IMR-90 (cell line): ENCODE measurements around the gene IL3RA.

Source experiments
- POLR2A ChIP-seq: IDR thresholded peaks from 2 replicates; pipeline ENCODE4 v1.6.1; 2012; ENCODE audit warnings: mild to moderate bottlenecking, low read depth, low read length
- RAD21 ChIP-seq: IDR thresholded peaks from 2 replicates; pipeline ENCODE4 v1.6.1; 2012; ENCODE audit warnings: low read length, improper control_type of control experiment
- RCOR1 ChIP-seq: IDR thresholded peaks from 2 replicates; pipeline ENCODE4 v1.6.1; 2012; ENCODE audit warnings: mild to moderate bottlenecking, low read length, improper control_type of control experiment; ENCODE audit not compliant: insufficient replicate concordance
- SMC3 ChIP-seq: fragments of 150-350 bp; IDR thresholded peaks from 2 replicates; pipeline ENCODE4 v1.6.1; 2016; ENCODE audit warnings: low read depth, mild to moderate bottlenecking, antibody characterized with exemption, low read length, moderate library complexity
- TF ChIP-seq, protein P1 (sequence below): conservative IDR thresholded peaks from 2 replicates; pipeline ENCODE4 v1.5.1; 2012; ENCODE audit warnings: mild to moderate bottlenecking, low read depth, low read length, improper control_type of control experiment

- TF ChIP-seq RAD21, result no peak
- TF ChIP-seq, protein P1, sequence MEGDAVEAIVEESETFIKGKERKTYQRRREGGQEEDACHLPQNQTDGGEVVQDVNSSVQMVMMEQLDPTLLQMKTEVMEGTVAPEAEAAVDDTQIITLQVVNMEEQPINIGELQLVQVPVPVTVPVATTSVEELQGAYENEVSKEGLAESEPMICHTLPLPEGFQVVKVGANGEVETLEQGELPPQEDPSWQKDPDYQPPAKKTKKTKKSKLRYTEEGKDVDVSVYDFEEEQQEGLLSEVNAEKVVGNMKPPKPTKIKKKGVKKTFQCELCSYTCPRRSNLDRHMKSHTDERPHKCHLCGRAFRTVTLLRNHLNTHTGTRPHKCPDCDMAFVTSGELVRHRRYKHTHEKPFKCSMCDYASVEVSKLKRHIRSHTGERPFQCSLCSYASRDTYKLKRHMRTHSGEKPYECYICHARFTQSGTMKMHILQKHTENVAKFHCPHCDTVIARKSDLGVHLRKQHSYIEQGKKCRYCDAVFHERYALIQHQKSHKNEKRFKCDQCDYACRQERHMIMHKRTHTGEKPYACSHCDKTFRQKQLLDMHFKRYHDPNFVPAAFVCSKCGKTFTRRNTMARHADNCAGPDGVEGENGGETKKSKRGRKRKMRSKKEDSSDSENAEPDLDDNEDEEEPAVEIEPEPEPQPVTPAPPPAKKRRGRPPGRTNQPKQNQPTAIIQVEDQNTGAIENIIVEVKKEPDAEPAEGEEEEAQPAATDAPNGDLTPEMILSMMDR, result no peak
- TF ChIP-seq RCOR1, result no peak
- TF ChIP-seq POLR2A, result no peak
- no peak for TF ChIP-seq SMC3
Observed at GRCh38 chrX:1292575-1293290, 43.9 kb upstream of the IL3RA start.
